Endothelial cell of umbilical vein (primary cell): ENCODE measurements around the gene ZNF341. TPM values are rescaled to one million over a fixed set of nuclear protein-coding genes. Genes with fewer than 3 reads are reported as not detected.

Experiments
- BruUV-seq: library from RNA; stranded (reverse); fragments of 400-500 nt; replicated peaks from 2 replicates; lab custom pipeline; 2021; lab: Mats Ljungman, UMichigan
- CTCF ChIA-PET: fragments of 300-600, 350-600 bp; sonication (Branson Sonifier 250); formaldehyde crosslinking; loops from one replicate; lab custom pipeline; 2021; ENCODE audit warnings: antibody characterized with exemption, inconsistent platforms; lab: Charles Lee
- POLR2A ChIA-PET: fragments of 300-600, 350-600 bp; sonication (Branson Sonifier 250); formaldehyde crosslinking; loops from one replicate; lab custom pipeline; 2021; ENCODE audit warnings: antibody characterized with exemption, inconsistent platforms; lab: Charles Lee
- DNase-seq: peaks from one replicate; pipeline ENCODE4 v3.0.0-alpha.2; 2011; ENCODE audit warnings: low read depth, low spot score
- FAIRE-seq: peaks from 2 replicates; lab custom pipeline; 2011; peaks lifted over from hg19 to GRCh38; lab: Jason Lieb, UNC
- H2AFZ ChIP-seq: 2 replicates; pipeline ENCODE4 v1.6.0; 2012; ENCODE audit warnings: low read depth, low read length, control low read depth, inconsistent platforms
- H3K27ac ChIP-seq: 2 replicates; pipeline ENCODE4 v1.5.1; 2011; ENCODE audit warnings: low read depth, mild to moderate bottlenecking, control low read depth, low read length, moderate library complexity; ENCODE audit not compliant: insufficient read depth
- H3K27me3 ChIP-seq, 2 experiments: 2 replicates each; pipeline versions ENCODE4 v1.6.0 to v1.6.1; 2011; ENCODE audit warnings: low read length in 2 of 2, mixed read lengths in 1 of 2; ENCODE audit not compliant: control insufficient read depth in 2 of 2, insufficient read depth in 2 of 2
- H3K36me3 ChIP-seq, 2 experiments: 2 replicates in 1 of 2; 3 replicates in 1 of 2; pipeline ENCODE4 v1.5.1; 2011; ENCODE audit warnings: low read length in 2 of 2, mild to moderate bottlenecking in 1 of 2, moderate library complexity in 1 of 2; ENCODE audit not compliant: control insufficient read depth in 2 of 2, insufficient read depth in 2 of 2; ENCODE audit errors: extremely low read depth in 1 of 2
- H3K4me1 ChIP-seq: 3 replicates; pipeline ENCODE4 v1.5.1; 2011; ENCODE audit warnings: mild to moderate bottlenecking, low read length; ENCODE audit not compliant: control insufficient read depth, insufficient read depth; ENCODE audit errors: extremely low read depth
- H3K4me2 ChIP-seq: 2 replicates; pipeline ENCODE4 v1.6.1; 2011; ENCODE audit warnings: low read length, control low read depth, mixed read lengths; ENCODE audit not compliant: insufficient read depth
- H3K4me3 ChIP-seq, 3 experiments: fragments of 200-600 bp in 1 of 3; sonication (generic), shearing (Covaris generic) in 1 of 3; replicated peaks in 1 of 3; 2 replicates each; pipeline ENCODE4 v1.5.1; 2011 to 2016; ENCODE audit warnings: control low read depth in 3 of 3, low read length in 3 of 3, mild to moderate bottlenecking in 2 of 3, inconsistent platforms in 1 of 3, low read depth in 1 of 3, moderate library complexity in 1 of 3; ENCODE audit not compliant: insufficient read depth in 1 of 3
- H3K79me2 ChIP-seq: 2 replicates; pipeline ENCODE4 v1.6.0; 2012; ENCODE audit warnings: low read length, inconsistent platforms; ENCODE audit not compliant: control insufficient read depth, insufficient read depth
- H3K9ac ChIP-seq: replicated peaks from 2 replicates; pipeline ENCODE3; 2011; ENCODE audit warnings: low read length, control low read depth; ENCODE audit not compliant: insufficient read depth; ENCODE audit errors: extremely low read depth
- H3K9me1 ChIP-seq: replicated peaks from 3 replicates; pipeline ENCODE4 v1.6.0; 2011; ENCODE audit warnings: mild to moderate bottlenecking, low read length; ENCODE audit not compliant: control insufficient read depth, insufficient read depth; ENCODE audit errors: extremely low read depth
- H3K9me3 ChIP-seq: replicated peaks from 2 replicates; pipeline ENCODE4 v1.5.1; 2012; ENCODE audit warnings: low read length, inconsistent platforms; ENCODE audit not compliant: control insufficient read depth, insufficient read depth
- H4K20me1 ChIP-seq: replicated peaks from 2 replicates; pipeline ENCODE3; 2011; ENCODE audit warnings: mild to moderate bottlenecking, low read length; ENCODE audit not compliant: control insufficient read depth, insufficient read depth; ENCODE audit errors: extremely low read depth
- CTCF ChIP-seq, 2 donors: IDR thresholded peaks; 1 replicate in 1 of 2; 2 replicates in 1 of 2; pipeline ENCODE4 v1.5.1; 2011; ENCODE audit warnings: low read length in 2 of 2, mild to moderate bottlenecking in 2 of 2, moderate library complexity in 2 of 2, control low read depth in 1 of 2, inconsistent platforms in 1 of 2, low read depth in 1 of 2; ENCODE audit not compliant: insufficient read depth in 1 of 2; ENCODE audit errors: extremely low read depth in 1 of 2
- EZH2 ChIP-seq: IDR thresholded peaks from 2 replicates; pipeline ENCODE4 v1.6.1; 2012; ENCODE audit warnings: borderline replicate concordance, low read depth, mild to moderate bottlenecking, moderate library complexity, low read length, inconsistent platforms; ENCODE audit not compliant: severe bottlenecking
- FOS ChIP-seq: IDR thresholded peaks from 2 replicates; pipeline ENCODE4 v1.6.1; 2011; ENCODE audit warnings: mild to moderate bottlenecking, low read length, moderate library complexity, borderline replicate concordance; ENCODE audit not compliant: insufficient read depth
- GATA2 ChIP-seq: IDR thresholded peaks from 2 replicates; pipeline ENCODE4 v1.7.0; 2011; ENCODE audit warnings: low read depth, mild to moderate bottlenecking, moderate library complexity, mixed read lengths, low read length; ENCODE audit not compliant: insufficient read length, insufficient read depth
- JUN ChIP-seq: IDR thresholded peaks from 2 replicates; pipeline ENCODE4 v1.6.1; 2011; ENCODE audit warnings: borderline replicate concordance, low read depth; ENCODE audit not compliant: insufficient read length, insufficient read depth
- MAX ChIP-seq: IDR thresholded peaks from 2 replicates; pipeline ENCODE4 v1.6.1; 2011; ENCODE audit not compliant: insufficient read depth, insufficient read length
- MYC ChIP-seq: IDR thresholded peaks from one replicate; pipeline ENCODE4 v1.6.1; 2011; ENCODE audit warnings: mild to moderate bottlenecking, low read depth, low read length
- POLR2A ChIP-seq: IDR thresholded peaks from 2 replicates; pipeline ENCODE4 v1.6.1; 2012; ENCODE audit warnings: low read depth, mild to moderate bottlenecking, control low read depth, low read length
- POLR2AphosphoS5 ChIP-seq: IDR thresholded peaks from 2 replicates; pipeline ENCODE4 v1.6.1; 2012; ENCODE audit warnings: low read depth, mild to moderate bottlenecking, control low read depth, low read length, moderate library complexity; ENCODE audit not compliant: insufficient read depth
- dilution Hi-C: fragments of 300-500 bp; cut with MboI; formaldehyde crosslinking; loops from one replicate; pipeline ENCODE4 v1.15.0; 2019; ENCODE audit warnings: low sequenced_read_pairs; ENCODE audit not compliant: extremely low pct_ligation_motif_present
- intact Hi-C: fragments of 100-400 bp; cut with micrococcal nuclease; formaldehyde crosslinking; loops from one replicate; pipeline ENCODE4 v1.10.0; 2022
- polyA plus RNA-seq, 4 experiments: library from polyadenylated mRNA; depleted of rRNA in 3 of 4; stranded (reverse) in 3 of 4; unstranded in 1 of 4; fragments of >200 nt; gene quantifications; 2 replicates each; pipeline versions ENCODE4 v1.2.1 to v1.2.3, GENCODE V29; 2011 to 2012; ENCODE audit warnings: missing spikeins in 1 of 4
- total RNA-seq: library from RNA; stranded (reverse); gene quantifications from 2 replicates; pipeline ENCODE4 v1.2.3, GENCODE V29; 2021

ZNF341 gene
- total and polyA plus RNA-seq, 2 donors (not counting 3 experiments of a cell fraction or from before 2014, with no cell fraction given), result 4.9 TPM

- TF ChIP-seq EZH2 (no peak), CTCF (IDR thresholded peaks at IDR 0.05; ENCODE audit: extremely low read depth in 1 of 2, insufficient read depth in 1 of 2, low read depth in 1 of 2, low read length in 2 of 2) (no peak), GATA2 (no peak), POLR2AphosphoS5 (no peak), FOS (no peak), MAX (no peak), POLR2A (no peak), JUN (no peak), MYC (no peak)
- CTCF ChIA-PET, result interaction anchor here (1.0 to 1.5 kb wide), 4 partner anchors 11 to 311 kb away, joined by 3 to 6 read pairs (median 3); no protein-coding TSS in a partner anchor
- no TSS peak for BruUV-seq
- intact Hi-C loops (no loop called here), dilution Hi-C loops (no loop called here)
- Histone ChIP-seq H3K36me3 (peaks cover 0 to 3% of the 10 kb centered on the region in 2 experiments), H3K9ac (no peak overlapping the region), H3K27ac (no peak overlapping the region), H3K4me2 (no peak overlapping the region), H3K79me2 (peaks cover 95% of the 10 kb centered on the region), H2AFZ (no peak overlapping the region), H3K9me3 (no peaks in the 10 kb centered on the region), H3K4me1 (peaks cover 4% of the 10 kb centered on the region), H3K4me3 (no peak overlapping the region), H3K9me1 (peaks cover 2% of the 10 kb centered on the region), H4K20me1 (peaks cover 27% of the 10 kb centered on the region), H3K27me3 (no peaks in the 10 kb centered on the region)
- no peak for FAIRE-seq
- POLR2A ChIA-PET, result interaction anchor here (0.7 kb wide), 1 partner anchor 135 kb away, joined by 3 read pairs; no protein-coding TSS in a partner anchor
- DNase-seq, result no peak
These were observed 87.7 kb downstream of the ZNF341 start for GRCh38 chr20:33819456-33819855.
